Vagina (tissue), 2 donors: Measurements from ENCODE around the gene FAM168B.

Experiments
- CTCF ChIP-seq, 3 experiments: fragments of 450-650 bp in 2 of 3; fragments of 200-600 bp in 1 of 3; sonication (generic) in 1 of 3; IDR thresholded peaks; one replicate each; pipeline ENCODE4 v1.5.1; 2017 to 2019; ENCODE audit warnings: antibody characterized with exemption in 3 of 3, mild to moderate bottlenecking in 2 of 3, moderate library complexity in 2 of 3
- POLR2A ChIP-seq, 2 donors: fragments of 450-650 bp; IDR thresholded peaks; one replicate each; pipeline ENCODE4 v1.6.1; 2017; ENCODE audit warnings: antibody characterized with exemption in 2 of 2, mild to moderate bottlenecking in 2 of 2, moderate library complexity in 2 of 2
- POLR2AphosphoS5 ChIP-seq, 2 donors: sonication (generic); formaldehyde crosslinking; IDR thresholded peaks; one replicate each; pipeline ENCODE4 v1.9.0; 2017; ENCODE audit warnings: antibody characterized with exemption in 2 of 2, mild to moderate bottlenecking in 2 of 2, low read depth in 1 of 2; ENCODE audit not compliant: insufficient read depth in 1 of 2

DNA sequence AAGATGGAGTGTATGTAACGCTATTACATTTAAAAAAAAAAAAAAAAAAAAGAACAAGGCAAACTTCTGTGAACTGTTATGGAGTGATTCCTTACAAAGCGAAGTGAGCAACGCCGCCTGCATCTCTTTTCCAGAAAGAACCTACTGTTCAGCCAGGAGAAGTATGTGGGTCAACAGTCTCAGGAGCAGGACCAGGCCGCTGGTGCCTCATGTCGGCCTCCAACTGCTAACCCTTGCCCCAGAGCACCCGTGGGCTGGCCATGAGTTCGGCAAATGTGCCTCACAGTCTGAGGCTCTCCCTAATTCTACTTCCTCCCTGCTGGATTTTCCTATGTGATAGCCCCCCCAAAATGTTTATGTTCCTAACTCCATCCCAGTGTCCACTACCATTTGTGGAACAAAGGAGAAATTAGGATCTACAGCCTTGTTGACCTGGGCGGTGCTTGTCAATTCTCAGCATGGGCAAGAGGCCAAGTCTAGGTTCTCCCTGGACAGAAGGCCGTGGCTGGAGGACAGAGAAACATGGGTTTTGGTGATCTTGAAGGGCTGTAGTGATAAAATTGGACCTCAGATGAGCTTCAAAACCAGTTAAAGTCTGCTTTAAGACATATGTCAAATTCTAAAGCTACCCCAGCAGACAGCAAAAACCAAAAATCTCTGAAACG, 15.9 kb downstream of the FAM168B start:
- TF ChIP-seq CTCF (IDR thresholded peaks at IDR 0.05) (no peak), POLR2AphosphoS5 (IDR thresholded peaks at IDR 0.05; ENCODE audit: insufficient read depth in 1 of 2, low read depth in 1 of 2) (no peak), POLR2A (IDR thresholded peaks at IDR 0.05) (no peak)
